Measurements from ENCODE around the gene MRAS.
"Not testable (repeated sequence)": the region's sequence is repeated elsewhere in the genome, so short reads cannot be mapped to it uniquely, and the experiment has no call there.

MRAS gene

DNA sequence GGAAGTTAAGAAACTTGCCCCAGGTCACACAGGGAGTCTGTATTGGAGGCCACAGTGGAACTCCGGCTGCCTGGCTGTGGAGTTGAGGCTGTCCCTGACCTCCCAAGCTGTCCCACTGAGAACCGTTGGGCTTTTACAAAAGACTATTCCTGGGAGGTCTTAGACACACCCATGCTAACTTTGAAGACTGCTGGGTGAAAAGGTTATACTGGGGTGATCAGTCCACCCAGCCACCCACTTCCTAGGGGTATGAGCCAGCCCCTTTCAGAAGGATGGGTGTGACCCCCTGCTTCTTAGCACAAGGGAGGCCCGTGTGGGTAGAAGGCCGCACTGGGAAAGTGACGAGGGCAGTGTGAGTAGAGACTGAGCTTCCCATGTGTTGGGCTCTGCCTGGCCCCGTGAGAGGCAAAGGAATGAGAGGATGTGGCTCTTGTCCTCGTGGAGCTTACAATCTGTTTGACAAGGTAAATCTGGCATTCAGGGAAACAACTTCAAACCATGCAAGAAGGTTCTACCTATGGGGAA, 19.0 kb downstream of the MRAS start:
- no peak for DNase-seq (ENCODE audit: low read depth)

GRCh38 chr3:138367911-138368310, 19.5 kb downstream of the MRAS start:
- DNase-seq (ENCODE audit: low read depth): no peak

DNA sequence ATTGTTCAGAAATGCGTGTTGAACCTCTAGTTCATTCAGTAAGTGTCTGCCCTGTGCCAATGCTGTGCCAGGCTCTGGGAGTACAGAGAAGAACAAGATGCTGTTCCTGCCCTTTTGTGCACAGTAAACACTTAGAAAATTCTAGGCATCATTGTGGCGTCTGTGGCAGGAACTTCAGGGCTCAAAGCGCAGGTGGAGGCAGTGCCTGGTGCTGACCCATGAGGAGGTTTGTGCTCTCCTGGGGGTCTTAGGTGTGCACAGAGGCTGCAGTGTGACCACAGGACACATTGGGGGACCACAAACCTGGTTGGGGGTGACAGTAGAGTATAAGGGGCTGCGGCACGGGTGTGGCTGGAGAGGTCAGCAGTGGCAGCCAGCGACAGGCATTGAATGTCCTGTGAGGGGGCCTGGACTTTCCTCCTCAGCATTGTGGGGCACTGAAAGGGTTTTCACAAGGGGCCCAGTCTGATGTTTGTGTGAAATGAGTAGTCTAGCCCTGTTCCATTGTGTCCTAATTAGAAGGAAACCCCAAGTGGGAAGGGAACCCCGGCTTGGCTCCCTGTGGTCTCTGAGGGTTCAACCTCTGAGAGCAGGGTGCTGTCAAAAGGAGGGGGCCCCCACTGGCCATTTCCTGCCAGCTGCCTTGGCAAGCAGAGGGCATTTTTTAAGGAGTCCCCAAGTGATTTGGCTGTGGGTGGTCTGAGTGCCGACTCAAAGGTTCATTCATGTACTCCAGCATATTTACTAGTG, 20.9 kb downstream of the MRAS start:
- DNase-seq (ENCODE audit: low read depth): no peak

- no peak for DNase-seq (ENCODE audit: low read depth)
These were observed 21.9 kb downstream of the MRAS start for GRCh38 chr3:138370321-138370720.

GRCh38 chr3:138371070-138371965, 22.9 kb downstream of the MRAS start:
- DNase-seq (ENCODE audit: low read depth): no peak

- DNase-seq (ENCODE audit: low read depth): no peak
These were observed 24.8 kb downstream of the MRAS start for GRCh38 chr3:138373087-138373735.

DNA sequence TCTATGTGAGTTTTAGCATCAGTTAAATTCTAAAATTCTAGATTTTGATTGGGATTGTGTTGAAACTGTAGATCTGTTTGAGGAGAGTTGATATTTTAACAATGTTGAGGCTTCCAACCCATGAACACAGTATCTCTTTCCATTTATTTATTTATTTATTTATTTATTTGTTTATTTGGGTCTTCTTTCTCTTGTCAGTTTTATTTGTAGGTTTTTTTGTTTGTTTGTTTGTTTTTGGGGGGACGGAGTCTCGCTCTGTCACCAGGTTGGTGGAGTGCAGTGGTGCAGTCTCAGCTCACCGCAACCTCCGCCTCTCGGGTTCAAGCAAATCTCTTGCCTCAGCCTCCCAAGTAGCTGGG, 25.3 kb downstream of the MRAS start:
- DNase-seq (ENCODE audit: low read depth): no peak

DNA sequence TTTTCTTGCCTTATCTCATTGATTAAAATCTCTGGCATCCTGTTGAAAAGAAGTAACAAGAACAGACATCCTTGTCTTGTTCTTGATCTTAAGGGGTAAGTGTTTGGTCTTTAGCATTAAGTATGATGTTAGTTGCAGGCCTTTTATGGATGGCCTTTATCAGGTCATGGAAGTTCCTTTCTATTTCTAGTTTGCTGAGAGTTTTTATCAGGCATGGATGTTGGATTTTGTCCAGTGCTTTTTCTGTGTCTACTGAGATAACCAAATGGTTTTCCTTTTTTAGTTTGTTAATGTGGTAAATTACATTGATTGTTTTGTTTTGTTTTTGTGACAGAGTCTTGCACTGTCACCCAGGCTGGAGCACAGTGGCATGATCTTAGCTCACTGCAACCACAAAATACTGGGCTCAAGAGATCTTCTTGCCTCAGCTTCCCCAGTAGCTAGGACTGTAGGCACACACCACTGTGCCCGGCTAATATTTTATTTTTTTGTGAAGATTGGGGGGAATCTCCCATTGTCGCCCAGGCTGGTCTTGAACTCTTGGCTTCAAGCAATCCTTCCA, 26.3 kb downstream of the MRAS start:
- DNase-seq (ENCODE audit: low read depth): no peak

GRCh38 chr3:138375447-138375846, 27.1 kb downstream of the MRAS start:
- no peak for DNase-seq (ENCODE audit: low read depth)

- DNase-seq (ENCODE audit: low read depth): no peak
These were observed 28.3 kb downstream of the MRAS start for GRCh38 chr3:138376663-138377062.

GRCh38 chr3:138377212-138377611, 28.8 kb downstream of the MRAS start:
- DNase-seq (ENCODE audit: low read depth): not testable (repeated sequence)

GRCh38 chr3:138377804-138378203, 29.4 kb downstream of the MRAS start:
- DNase-seq (ENCODE audit: low read depth): no peak

DNA sequence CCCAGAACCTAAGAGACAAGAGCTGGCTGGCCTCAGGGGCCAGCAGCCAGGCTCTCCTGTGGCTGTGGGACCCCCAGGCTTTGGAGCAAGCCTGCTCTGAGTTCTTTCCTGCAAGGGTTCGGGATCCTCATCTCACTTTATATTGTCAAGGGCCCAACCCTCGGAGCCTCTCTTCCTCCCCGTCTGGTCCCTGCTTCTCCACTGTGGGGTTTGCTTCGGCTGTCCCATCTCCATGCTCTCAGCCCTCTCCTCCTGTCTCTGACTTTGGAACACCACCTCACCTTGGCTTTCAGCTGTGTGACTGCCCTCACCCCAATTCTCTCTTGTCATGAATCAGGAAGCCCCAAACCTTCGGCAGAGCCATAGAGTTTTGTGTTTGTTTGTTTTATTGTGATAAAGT, 30.0 kb downstream of the MRAS start:
- no peak for DNase-seq (ENCODE audit: low read depth)

- no peak for DNase-seq (ENCODE audit: low read depth)
These were observed 30.6 kb downstream of the MRAS start for GRCh38 chr3:138378990-138379389.

DNA sequence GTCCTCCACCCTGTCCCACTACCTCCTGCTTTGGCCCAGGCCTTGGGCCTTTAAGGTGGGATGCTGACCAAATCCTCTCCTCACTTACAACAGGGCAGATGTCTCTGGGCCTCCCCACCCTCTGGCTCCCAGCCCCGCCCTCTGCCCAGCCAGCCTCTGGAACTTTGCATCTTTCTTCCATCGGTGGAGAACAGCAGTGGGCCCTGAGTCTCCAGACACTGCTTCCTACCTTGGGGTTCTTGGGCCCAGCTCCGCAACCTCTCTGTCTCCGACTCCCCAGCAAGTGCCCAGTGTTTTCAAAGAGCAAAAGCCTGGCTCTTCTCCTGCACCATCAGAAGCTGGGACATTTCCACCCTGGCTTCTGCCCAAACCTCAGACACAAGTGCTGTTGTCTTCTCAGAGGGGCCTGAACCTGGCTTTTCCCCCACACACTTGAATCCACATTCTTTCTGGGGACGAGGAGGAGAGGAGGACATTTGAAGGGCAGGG, 33.1 kb downstream of the MRAS start:
- no peak for DNase-seq (ENCODE audit: low read depth)

DNA sequence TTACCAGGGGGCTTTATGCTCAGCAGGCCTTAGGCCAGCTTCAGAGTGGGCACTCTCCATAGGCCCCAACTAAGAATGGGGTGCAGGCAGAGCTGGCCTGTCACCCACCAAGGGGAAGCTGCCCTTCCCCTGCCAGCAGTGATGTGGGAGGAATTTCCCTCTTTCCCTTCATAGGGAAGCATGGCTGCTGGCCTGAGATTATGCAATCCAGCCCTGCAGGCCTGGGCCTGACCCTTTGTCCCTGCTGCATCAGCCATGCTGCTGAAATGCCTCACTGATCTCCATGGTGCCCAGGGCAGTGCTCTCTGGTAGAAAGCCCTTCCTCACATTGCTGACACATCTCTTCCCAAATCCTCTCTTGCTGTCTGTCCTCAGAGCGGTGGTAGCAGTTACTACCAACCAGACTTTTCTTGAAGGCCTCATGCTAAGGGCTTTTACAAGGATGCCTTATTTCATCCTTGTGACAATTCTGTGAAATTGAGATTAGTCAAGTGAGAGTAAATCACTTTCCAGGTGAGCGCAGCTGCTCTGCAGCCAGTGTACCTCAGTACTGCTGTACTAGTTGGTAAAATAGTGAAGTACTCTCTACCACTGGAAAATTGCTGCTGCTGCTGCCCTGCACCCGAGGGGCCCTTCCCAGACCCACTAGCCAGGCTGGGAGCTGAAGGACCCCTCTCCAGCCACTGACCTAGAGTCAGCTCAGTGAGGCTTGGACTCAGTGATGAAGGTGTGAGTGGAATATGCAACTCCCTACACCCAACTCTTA, 33.8 kb downstream of the MRAS start:
- no peak for DNase-seq (ENCODE audit: low read depth)

DNA sequence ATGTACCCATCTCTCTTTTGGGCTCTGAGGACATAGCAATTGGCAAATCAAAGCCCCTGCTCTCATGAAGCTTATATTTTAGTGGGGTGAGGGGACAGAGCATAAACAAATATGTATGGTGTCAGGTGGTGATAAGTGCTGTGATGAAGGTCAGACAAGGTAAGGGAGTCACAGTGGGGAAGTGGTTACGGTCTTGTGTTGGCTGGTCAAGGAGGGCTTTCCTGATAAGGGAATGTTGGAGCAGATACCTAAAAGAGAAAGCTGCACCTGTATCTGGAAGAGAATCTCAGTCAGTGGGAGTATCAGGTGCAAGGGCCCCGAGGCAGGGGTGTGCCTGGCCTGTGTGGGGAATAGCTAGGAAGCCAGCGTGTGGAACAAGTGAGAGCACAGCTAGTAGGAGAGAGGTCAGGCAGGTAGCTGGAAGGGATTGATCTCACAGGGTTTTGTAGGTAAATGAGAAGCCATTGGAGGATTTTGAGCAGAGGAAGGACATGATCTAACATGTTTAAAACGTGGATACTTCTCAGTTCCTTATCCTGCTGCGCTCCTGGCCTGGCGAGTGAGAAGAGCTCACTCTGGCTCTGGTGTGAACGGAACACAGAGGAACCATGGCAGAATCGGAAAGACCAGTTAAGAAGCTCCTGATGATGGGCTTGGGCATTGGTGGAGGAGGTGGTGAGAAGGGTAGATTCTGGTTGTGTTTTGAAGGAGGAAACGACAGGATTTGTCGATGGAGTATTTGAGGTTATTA, 35.5 kb downstream of the MRAS start:
- no peak for DNase-seq (ENCODE audit: low read depth)

DNA sequence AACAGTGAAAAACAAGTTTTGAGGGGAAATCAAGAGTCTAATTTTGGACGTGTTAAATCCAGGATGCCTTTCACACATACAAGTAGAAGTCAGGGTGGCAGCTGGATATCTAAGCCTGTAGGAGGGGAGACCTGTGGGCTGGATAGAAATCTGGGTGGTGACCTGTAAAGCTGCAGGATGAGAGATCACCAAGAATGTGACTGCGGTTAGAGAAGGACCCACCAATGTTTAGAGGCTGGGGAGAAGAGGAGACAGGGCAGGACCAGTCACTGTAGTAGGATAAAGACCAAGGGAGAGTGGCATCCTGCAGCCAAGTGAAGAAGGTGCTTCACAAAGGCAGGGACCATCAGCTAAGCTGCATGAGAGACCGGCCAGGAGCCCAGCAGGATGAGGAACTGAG, 36.2 kb downstream of the MRAS start:
- no peak for DNase-seq (ENCODE audit: low read depth)

GRCh38 chr3:138384976-138385375, 36.6 kb downstream of the MRAS start:
- DNase-seq (ENCODE audit: low read depth): no peak

- no peak for DNase-seq (ENCODE audit: low read depth)
These were observed 40.8 kb downstream of the MRAS start for GRCh38 chr3:138389144-138389601.
